Osteoblast (primary cell): Measurements from ENCODE around the gene TCOF1. TPM values are rescaled to one million over a fixed set of nuclear protein-coding genes. Genes with fewer than 3 reads are reported as not detected.

Source experiments
- DNase-seq: peaks from one replicate; pipeline ENCODE4 v3.0.0; 2011; ENCODE audit warnings: low spot score, mixed read lengths; ENCODE audit not compliant: insufficient read length; ENCODE audit errors: missing footprints
- H2AFZ ChIP-seq: 2 replicates; pipeline ENCODE4 v1.6.0; 2011; ENCODE audit warnings: mild to moderate bottlenecking, low read length
- H3K27ac ChIP-seq: 2 replicates; pipeline ENCODE4 v1.5.1; 2011; ENCODE audit warnings: mild to moderate bottlenecking, low read depth, low read length, moderate library complexity
- H3K27me3 ChIP-seq: 2 replicates; pipeline ENCODE4 v1.6.0; 2012; ENCODE audit warnings: mild to moderate bottlenecking, control low read depth, inconsistent platforms, low read length, moderate library complexity; ENCODE audit not compliant: insufficient read depth
- H3K36me3 ChIP-seq: 2 replicates; pipeline ENCODE4 v1.5.1; 2011; ENCODE audit warnings: mild to moderate bottlenecking, low read length, control low read depth, moderate library complexity; ENCODE audit not compliant: insufficient read depth
- H3K4me1 ChIP-seq: 2 replicates; pipeline ENCODE4 v1.5.1; 2011; ENCODE audit warnings: mild to moderate bottlenecking, low read length, control low read depth, moderate library complexity; ENCODE audit not compliant: insufficient read depth
- H3K4me2 ChIP-seq: 2 replicates; pipeline ENCODE4 v1.6.0; 2011; ENCODE audit warnings: mild to moderate bottlenecking, low read length; ENCODE audit not compliant: insufficient read depth
- H3K4me3 ChIP-seq: fragments of 200-600 bp; sonication (generic); 3 replicates; pipeline ENCODE4 v1.5.1; 2012; ENCODE audit warnings: mild to moderate bottlenecking, low read length, inconsistent platforms; ENCODE audit not compliant: insufficient read depth
- H3K79me2 ChIP-seq: 2 replicates; pipeline ENCODE4 v1.6.0; 2012; ENCODE audit warnings: mild to moderate bottlenecking, low read length, control low read depth, inconsistent platforms; ENCODE audit not compliant: insufficient read depth
- H3K9me3 ChIP-seq: 2 replicates; pipeline ENCODE4 v1.5.1; 2011; ENCODE audit warnings: low read depth, low read length, control low read depth
- H4K20me1 ChIP-seq: 2 replicates; pipeline ENCODE4 v1.6.0; 2012; ENCODE audit warnings: mild to moderate bottlenecking, low read length, control low read depth; ENCODE audit not compliant: insufficient read depth
- total RNA-seq: library from RNA; depleted of rRNA; stranded (reverse); fragments of >200 nt; gene quantifications from 2 replicates; pipeline ENCODE4 v1.2.3, GENCODE V29; 2012
- TF ChIP-seq, protein P1 (sequence below): IDR thresholded peaks from 2 replicates; pipeline ENCODE4 v1.5.1; 2011; ENCODE audit warnings: mild to moderate bottlenecking, low read depth, low read length, moderate library complexity; ENCODE audit errors: extremely low read depth

The TCOF1 gene
- total RNA-seq, 1 donor: 12.3 TPM

DNA sequence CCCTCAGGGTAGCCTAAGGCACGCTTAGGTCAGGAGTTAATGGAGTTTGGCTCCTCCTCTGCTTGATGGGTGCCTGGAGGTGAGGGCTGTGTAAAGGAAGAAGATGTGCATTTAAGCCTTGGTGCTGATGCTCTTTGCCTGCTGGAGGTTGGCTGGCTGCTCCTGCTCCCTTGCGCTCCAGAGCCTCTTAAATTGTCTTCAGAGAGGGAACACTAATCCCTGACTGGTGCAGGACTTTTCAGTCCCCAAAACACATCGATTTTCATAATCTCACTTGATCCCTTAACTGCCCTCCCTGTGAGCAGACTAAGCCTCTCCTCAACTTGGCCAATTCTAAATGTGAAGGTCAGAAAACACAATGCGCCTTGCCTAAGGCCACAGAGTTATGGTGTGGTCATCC, 16.2 kb upstream of the TCOF1 start:
- no peaks in the 10 kb centered on the region for H3K9me3 ChIP-seq
- H3K27ac ChIP-seq: no peak overlapping the region
- no peak overlapping the region for H3K4me2 ChIP-seq
- H3K36me3 ChIP-seq: no peaks in the 10 kb centered on the region
- TF ChIP-seq, protein P1, sequence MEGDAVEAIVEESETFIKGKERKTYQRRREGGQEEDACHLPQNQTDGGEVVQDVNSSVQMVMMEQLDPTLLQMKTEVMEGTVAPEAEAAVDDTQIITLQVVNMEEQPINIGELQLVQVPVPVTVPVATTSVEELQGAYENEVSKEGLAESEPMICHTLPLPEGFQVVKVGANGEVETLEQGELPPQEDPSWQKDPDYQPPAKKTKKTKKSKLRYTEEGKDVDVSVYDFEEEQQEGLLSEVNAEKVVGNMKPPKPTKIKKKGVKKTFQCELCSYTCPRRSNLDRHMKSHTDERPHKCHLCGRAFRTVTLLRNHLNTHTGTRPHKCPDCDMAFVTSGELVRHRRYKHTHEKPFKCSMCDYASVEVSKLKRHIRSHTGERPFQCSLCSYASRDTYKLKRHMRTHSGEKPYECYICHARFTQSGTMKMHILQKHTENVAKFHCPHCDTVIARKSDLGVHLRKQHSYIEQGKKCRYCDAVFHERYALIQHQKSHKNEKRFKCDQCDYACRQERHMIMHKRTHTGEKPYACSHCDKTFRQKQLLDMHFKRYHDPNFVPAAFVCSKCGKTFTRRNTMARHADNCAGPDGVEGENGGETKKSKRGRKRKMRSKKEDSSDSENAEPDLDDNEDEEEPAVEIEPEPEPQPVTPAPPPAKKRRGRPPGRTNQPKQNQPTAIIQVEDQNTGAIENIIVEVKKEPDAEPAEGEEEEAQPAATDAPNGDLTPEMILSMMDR: no peak
- no peak for DNase-seq
- H2AFZ ChIP-seq: no peak overlapping the region
- H3K79me2 ChIP-seq: no peaks in the 10 kb centered on the region
- no peak overlapping the region for H3K4me3 ChIP-seq
- H3K27me3 ChIP-seq: no peaks in the 10 kb centered on the region
- H3K4me1 ChIP-seq: no peaks in the 10 kb centered on the region
- no peaks in the 10 kb centered on the region for H4K20me1 ChIP-seq

DNA sequence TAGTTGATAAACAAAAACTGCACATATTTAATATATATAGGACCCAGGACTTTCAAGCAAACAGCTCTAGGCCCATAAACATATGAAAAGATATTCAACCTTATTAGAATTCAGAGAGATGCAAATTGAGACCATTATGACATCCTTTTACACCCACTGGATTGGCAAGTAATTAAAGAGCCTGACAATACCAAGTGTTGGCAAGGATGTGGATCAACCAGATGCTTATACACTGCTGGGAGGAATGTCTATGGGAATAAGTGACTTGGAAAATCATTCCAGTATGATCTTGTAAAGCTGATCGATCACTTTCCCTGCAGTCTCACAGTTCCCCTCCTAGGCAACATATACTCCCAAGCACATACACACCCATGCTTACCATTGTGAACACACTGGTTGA, 15.5 kb upstream of the TCOF1 start:
- no peak for DNase-seq
- no peak overlapping the region for H3K4me3 ChIP-seq
- no peak overlapping the region for H3K4me2 ChIP-seq
- H3K36me3 ChIP-seq: no peaks in the 10 kb centered on the region
- H3K27ac ChIP-seq: no peak overlapping the region
- no peak overlapping the region for H2AFZ ChIP-seq
- no peaks in the 10 kb centered on the region for H3K27me3 ChIP-seq
- TF ChIP-seq, protein P1: no peak
- H3K4me1 ChIP-seq: no peaks in the 10 kb centered on the region
- no peaks in the 10 kb centered on the region for H3K9me3 ChIP-seq
- no peaks in the 10 kb centered on the region for H3K79me2 ChIP-seq
- no peaks in the 10 kb centered on the region for H4K20me1 ChIP-seq

DNA sequence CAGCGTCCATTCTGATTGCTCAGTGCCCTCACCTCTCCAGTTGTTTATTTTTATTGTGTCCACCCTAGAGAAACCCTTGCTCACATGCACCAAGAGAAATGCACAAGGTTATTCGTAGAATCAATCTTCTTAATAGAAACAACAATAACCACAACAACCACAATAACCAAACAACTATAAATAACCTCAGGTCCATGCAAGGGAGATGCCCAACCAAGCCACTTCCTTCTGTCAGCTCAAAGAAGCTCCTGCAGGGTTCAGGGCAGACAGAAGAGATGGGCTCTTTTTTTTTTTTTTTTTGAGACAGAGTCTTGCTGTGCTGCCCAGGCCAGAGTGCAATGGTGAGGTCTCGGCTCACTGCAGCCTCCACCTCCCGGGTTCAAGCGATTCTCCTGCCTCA, 14.9 kb upstream of the TCOF1 start:
- H3K9me3 ChIP-seq: no peaks in the 10 kb centered on the region
- TF ChIP-seq, protein P1: no peak
- H3K27ac ChIP-seq: no peak overlapping the region
- no peak overlapping the region for H3K4me2 ChIP-seq
- no peaks in the 10 kb centered on the region for H3K36me3 ChIP-seq
- H2AFZ ChIP-seq: no peak overlapping the region
- H3K79me2 ChIP-seq: no peaks in the 10 kb centered on the region
- no peaks in the 10 kb centered on the region for H4K20me1 ChIP-seq
- H3K27me3 ChIP-seq: no peaks in the 10 kb centered on the region
- H3K4me3 ChIP-seq: no peak overlapping the region
- no peak for DNase-seq
- H3K4me1 ChIP-seq: no peaks in the 10 kb centered on the region

DNA sequence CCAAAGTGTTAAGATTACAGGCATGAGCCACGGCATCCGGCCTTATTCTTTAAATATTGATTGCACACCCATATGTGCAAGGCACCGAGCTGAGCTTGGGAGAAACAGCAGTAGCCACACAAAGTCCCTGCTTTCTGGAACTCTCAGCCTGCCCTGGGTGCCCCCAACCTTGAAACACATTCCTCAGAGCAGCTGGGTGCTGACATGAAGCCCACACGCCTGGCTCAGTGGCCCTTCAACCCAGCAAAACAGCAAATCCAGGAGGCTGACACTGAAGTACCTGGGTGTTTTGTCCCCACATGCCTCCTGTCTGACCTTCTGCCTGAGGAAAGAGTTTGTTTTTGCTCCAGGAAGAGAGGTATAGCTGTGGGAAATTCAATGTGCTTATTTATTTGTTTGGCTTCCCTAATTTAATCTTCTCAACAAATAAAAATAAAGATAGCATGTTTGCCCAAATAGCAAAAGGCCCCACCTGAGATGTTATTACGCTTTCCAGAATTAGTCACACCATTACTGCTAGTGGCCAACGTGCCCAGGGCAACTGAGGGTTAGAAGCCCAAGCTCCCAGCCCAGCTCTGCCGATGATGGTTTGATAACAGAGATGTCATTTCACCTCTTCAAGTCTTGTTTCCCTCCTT, 13.4 kb upstream of the TCOF1 start:
- no peaks in the 10 kb centered on the region for H3K27me3 ChIP-seq
- H4K20me1 ChIP-seq: no peaks in the 10 kb centered on the region
- H3K4me2 ChIP-seq: no peak overlapping the region
- TF ChIP-seq, protein P1: no peak
- H3K4me3 ChIP-seq: no peak overlapping the region
- no peaks in the 10 kb centered on the region for H3K36me3 ChIP-seq
- no peak for DNase-seq
- H3K27ac ChIP-seq: no peak overlapping the region
- no peaks in the 10 kb centered on the region for H3K9me3 ChIP-seq
- no peaks in the 10 kb centered on the region for H3K79me2 ChIP-seq
- no peak overlapping the region for H2AFZ ChIP-seq
- H3K4me1 ChIP-seq: no peaks in the 10 kb centered on the region
